ENCODE results near the gene AATF.

Gene AATF

GRCh38 chr17:36932383-36932693 lies 16.4 kb upstream of the AATF start:
- TF ChIP-seq CTCF (IDR thresholded peaks at IDR 0.05; ENCODE audit: low read depth, low read length) = no peak
- peaks cover 76% of the 10 kb centered on the region for H3K27me3 ChIP-seq
- DNase-seq = no peak
- no peaks in the 10 kb centered on the region for H3K9me3 ChIP-seq
- H3K4me1 ChIP-seq = peaks cover 18% of the 10 kb centered on the region
- peak overlapping the region; percentile 19; the same call in 1 of the 2 replicates for H3K4me3 ChIP-seq (ENCODE audit: low read depth, low read length)
- H3K36me3 ChIP-seq = no peaks in the 10 kb centered on the region

GRCh38 chr17:36932694-36933511 lies 15.9 kb upstream of the AATF start:
- TF ChIP-seq CTCF (IDR thresholded peaks at IDR 0.05; ENCODE audit: low read depth, low read length) = no peak
- H3K36me3 ChIP-seq = no peaks in the 10 kb centered on the region
- H3K4me1 ChIP-seq = peaks cover 18% of the 10 kb centered on the region
- no peak for DNase-seq
- peaks cover 82% of the 10 kb centered on the region for H3K27me3 ChIP-seq
- H3K9me3 ChIP-seq = no peaks in the 10 kb centered on the region
- no peak overlapping the region for H3K4me3 ChIP-seq (ENCODE audit: low read depth, low read length)

GRCh38 chr17:36933512-36934143 lies 15.1 kb upstream of the AATF start:
- no peak for DNase-seq
- Histone ChIP-seq H3K4me1 (peaks cover 21% of the 10 kb centered on the region), H3K36me3 (no peaks in the 10 kb centered on the region), H3K4me3 (ENCODE audit: low read depth, low read length) (no peak overlapping the region), H3K9me3 (no peaks in the 10 kb centered on the region), H3K27me3 (peaks cover 89% of the 10 kb centered on the region)
- TF ChIP-seq CTCF (IDR thresholded peaks at IDR 0.05; ENCODE audit: low read depth, low read length) = no peak

- DNase-seq = no peak
- H3K4me3 ChIP-seq (ENCODE audit: low read depth, low read length) = peak overlapping the region; percentile 32
- no peaks in the 10 kb centered on the region for H3K36me3 ChIP-seq
- TF ChIP-seq CTCF (IDR thresholded peaks at IDR 0.05; ENCODE audit: low read depth, low read length) = 0 out of 2 replicates have a peak, but pooled peaks have one; percentile 3
- peaks cover 21% of the 10 kb centered on the region for H3K4me1 ChIP-seq
- H3K9me3 ChIP-seq = no peaks in the 10 kb centered on the region
- peaks cover 95% of the 10 kb centered on the region for H3K27me3 ChIP-seq
These were observed 14.5 kb upstream of the AATF start for GRCh38 chr17:36934144-36934691.

GRCh38 chr17:36934692-36935630 lies 13.8 kb upstream of the AATF start:
- peak; percentile 62 for DNase-seq
- peaks cover 99% of the 10 kb centered on the region for H3K27me3 ChIP-seq

More at GRCh38 chr17:36934692-36935630, 13.8 kb upstream of the AATF start:
- no peaks in the 10 kb centered on the region for H3K9me3 ChIP-seq
- TF ChIP-seq CTCF (IDR thresholded peaks at IDR 0.05; ENCODE audit: low read depth, low read length) = no peak
- peaks cover 21% of the 10 kb centered on the region for H3K4me1 ChIP-seq
- no peaks in the 10 kb centered on the region for H3K36me3 ChIP-seq
- peak overlapping the region; percentile 32 for H3K4me3 ChIP-seq (ENCODE audit: low read depth, low read length)

Data from BE2C (cell line).